Measurements from ENCODE around the gene HOXD13.

The HOXD13 gene

DNA sequence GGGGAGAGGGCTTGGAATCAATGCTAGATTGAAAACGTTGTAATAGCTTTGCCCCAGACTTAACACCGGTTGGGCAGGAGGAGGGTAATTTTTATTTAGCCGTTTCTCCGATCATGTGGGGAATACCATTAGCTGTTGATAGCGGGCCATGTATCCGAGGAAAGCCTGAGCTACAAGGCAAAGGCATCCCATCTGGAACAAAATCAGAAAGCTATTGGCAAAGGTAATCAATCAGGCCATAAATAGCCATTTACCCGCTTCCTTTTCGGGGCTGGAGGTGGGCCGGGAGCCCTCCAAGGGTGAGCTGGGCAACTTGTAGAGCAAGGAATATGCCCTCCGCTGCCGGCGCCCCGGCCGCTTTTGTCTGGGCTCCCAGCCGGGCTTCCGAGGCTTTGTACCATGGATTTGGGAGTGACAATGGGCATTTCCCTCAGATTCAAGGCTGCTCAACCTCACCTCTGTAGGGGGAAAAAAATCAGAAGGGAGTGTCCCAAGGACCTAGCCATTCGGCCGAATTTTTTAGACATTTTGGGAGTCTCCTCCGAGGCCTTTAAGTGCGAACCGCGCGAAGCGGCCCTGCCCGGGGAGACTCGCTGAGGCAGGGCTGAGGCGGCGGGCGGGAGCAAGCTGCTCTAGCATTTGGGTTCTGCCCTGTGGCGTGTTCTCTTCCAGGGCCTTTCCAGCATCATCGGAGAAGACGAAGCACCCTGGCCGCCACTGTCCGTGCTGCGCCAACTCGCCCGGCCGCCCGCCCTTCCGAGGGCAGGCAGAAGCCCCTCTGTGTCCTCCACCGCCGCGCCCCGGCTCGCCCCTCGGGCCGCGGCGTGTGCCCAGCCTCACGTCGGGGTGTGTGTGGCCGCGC lies 28.9 kb downstream of the HOXD13 start:
- no peak for DNase-seq (ENCODE audit: low read depth)

GRCh38 chr2:176122052-176122682 lies 29.6 kb downstream of the HOXD13 start:
- DNase-seq (ENCODE audit: low read depth), result no peak

GRCh38 chr2:176122683-176123410 lies 30.3 kb downstream of the HOXD13 start, which contains the start of gene HOXD9:
Gene HOXD9 (plus strand): TSS chr2:176122719. CDS start chr2:176122769, 50 bp downstream.
- no peak for DNase-seq (ENCODE audit: low read depth)

- no peak for DNase-seq (ENCODE audit: low read depth)
These were observed 31.0 kb downstream of the HOXD13 start for GRCh38 chr2:176123411-176124109.

GRCh38 chr2:176124110-176124946 lies 31.8 kb downstream of the HOXD13 start:
- no peak for DNase-seq (ENCODE audit: low read depth)

- DNase-seq (ENCODE audit: low read depth), result no peak
These were observed 32.6 kb downstream of the HOXD13 start for GRCh38 chr2:176124947-176125771.

GRCh38 chr2:176125772-176126054 lies 33.2 kb downstream of the HOXD13 start:
- no peak for DNase-seq (ENCODE audit: low read depth)

- peak; percentile 53 for DNase-seq (ENCODE audit: low read depth)
These were observed 34.6 kb downstream of the HOXD13 start for GRCh38 chr2:176126929-176127773.

DNA sequence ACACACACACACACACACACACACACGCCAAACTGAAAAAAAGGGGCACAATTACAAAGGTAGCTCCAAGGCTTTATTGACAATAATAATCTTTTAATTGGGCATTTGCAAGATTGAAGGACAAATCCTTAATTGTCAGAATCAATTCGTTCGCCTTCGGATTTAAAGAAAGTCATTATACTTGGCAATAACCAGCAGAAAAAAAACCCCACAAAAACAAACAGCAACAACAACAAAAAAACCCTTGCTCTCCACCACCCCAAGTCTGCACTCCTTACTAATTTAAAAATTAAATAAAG lies 35.2 kb downstream of the HOXD13 start:
- no peak for DNase-seq (ENCODE audit: low read depth)

DNA sequence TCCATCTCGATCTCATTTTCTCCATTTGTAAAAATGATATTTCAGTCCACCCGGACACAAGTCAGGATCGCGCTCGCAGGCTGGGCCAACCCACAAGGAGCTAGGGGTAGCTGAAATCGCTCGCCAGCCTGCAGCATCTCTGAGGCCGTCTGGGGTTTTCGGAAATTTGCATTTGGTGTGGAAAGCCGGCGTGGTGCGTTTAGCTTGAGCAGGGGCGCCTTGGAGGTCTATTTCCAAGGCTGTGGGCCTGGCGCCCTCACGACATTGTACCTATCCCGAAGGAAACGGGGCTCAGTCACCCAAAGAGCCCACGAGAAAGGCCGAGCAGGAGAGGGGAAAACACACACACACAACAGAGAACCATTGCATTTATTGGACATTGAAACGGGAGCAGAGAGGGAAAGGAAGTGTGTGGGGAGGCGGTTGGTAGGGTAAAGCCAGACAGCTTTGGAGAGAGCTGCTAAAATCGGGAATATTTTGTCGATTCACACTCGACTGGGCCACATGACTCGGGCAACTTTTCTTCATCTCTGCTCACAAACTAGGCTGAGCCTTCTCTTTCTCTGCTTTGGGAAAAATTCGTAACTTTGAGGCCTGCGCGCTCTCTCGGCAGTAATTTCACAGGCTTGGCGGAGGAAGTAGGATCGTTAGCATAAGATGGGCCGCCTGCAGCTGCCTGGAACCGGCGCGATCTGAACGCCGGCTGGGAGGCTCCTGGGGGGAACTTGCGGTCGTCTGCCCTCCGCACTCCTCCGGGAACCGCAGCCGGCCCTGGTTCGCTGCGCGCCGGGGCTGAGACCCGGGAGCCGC lies 35.9 kb downstream of the HOXD13 start:
- no peak for DNase-seq (ENCODE audit: low read depth)

GRCh38 chr2:176128982-176129796 lies 36.7 kb downstream of the HOXD13 start, which contains the start of gene HOXD8:
Gene HOXD8 (plus strand): TSS chr2:176129705. CDS start chr2:176130367, 662 bp downstream.
- no peak for DNase-seq (ENCODE audit: low read depth)

DNA sequence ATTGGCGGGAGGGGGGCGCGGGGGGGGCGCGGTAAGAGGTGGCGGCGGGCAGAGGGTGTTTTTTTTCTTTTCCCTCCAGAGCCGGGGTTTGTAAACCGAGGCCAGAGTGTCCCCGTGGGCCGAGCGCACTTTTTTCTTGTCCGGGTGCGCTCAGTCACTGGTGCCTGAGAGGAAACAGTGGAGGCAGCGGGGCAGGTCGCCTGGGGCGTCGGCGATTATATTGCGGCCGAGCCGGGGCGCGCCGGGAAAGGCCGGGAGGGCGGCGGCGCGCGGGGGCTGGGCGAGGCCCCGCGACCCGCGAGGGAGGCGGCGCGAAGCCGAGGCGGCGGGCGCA lies 37.3 kb downstream of the HOXD13 start:
- DNase-seq (ENCODE audit: low read depth), result no peak

- DNase-seq (ENCODE audit: low read depth), result no peak
These were observed 37.8 kb downstream of the HOXD13 start for GRCh38 chr2:176130147-176130956.

DNA sequence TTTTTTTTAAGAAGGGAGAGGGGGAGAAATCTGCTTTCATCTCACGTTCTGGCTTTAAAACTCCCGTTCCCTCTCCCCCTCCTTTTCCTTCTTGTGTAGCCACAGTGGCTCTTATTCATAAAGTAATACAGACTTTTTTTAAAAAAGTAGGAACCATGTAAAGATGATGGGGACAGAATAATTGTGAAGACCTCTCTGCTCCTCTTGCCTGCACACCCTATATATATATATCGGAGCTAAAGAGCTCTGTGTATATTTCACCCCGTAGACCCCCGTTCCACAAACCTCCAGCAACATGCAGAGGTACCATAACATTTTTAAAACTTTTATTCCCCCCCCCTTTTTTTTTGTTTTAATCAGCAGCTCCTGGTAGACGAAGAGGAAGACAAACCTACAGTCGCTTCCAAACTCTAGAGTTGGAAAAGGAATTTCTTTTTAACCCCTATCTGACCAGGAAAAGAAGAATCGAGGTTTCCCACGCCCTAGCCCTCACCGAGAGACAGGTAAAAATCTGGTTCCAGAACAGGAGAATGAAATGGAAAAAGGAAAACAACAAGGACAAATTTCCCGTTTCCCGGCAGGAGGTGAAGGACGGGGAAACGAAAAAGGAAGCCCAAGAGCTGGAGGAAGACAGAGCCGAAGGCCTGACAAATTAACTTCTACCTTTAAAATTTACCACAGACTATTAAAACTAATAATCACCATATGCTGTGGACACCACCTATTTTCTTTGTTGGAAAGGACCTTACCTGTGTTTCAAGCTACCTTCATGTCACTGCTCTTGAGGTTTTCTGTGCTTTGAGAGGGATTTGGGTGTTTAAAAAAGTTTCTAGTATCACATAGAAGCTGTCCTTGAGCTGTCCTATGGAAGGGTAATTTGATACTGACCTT lies 38.7 kb downstream of the HOXD13 start:
- no peak for DNase-seq (ENCODE audit: low read depth)

GRCh38 chr2:176131848-176132158 lies 39.3 kb downstream of the HOXD13 start:
- no peak for DNase-seq (ENCODE audit: low read depth)
